ENCODE measurements around the gene ST8SIA6. TPM values are rescaled to one million over a fixed set of nuclear protein-coding genes. Genes with fewer than 3 reads are reported as not detected.

ST8SIA6 gene
- total and polyA plus RNA-seq, 9 of the 15 experiments (the other 6 are each of a cell fraction or from before 2014, with no cell fraction given), result 0.69 to 6.7 (median 5.0) TPM

DNA sequence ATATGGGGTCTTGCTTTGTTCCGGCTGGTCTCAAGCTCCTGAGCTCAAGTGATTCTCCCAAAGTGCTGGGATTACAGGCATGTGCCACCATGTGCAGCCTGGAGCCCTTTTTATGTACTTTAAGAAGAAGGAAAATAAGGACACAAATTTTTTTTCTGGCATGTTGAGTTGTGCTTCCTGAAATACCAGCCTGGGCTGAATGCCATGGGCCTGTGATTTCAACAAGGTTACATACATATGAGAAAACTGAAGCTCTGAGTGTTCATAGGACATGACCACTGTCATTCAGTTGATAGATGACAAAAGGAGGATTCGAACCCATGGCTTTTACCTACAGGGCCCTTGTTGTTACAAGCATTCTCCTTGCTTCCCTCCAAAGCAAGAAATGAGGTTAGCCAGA lies 36.1 kb downstream of the ST8SIA6 start:
- no peak overlapping the region for H3K4me2 ChIP-seq (ENCODE audit: insufficient read depth, low read length)
- WGBS (ENCODE audit: insufficient coverage, low coverage, missing lambda C conversion rate), result 39% methylated on average over 2 of the region's 2 CpGs
- H3K27ac ChIP-seq (ENCODE audit: extremely low read depth, low read depth, low read length), result no peak overlapping the region
- H3K36me3 ChIP-seq (ENCODE audit: control insufficient read depth, insufficient read depth, low read length), result peaks cover 3% of the 10 kb centered on the region; the same call in 2 of the 3 replicates
- in situ Hi-C loops (cut with MboI), result no loop called here
- BruUV-seq (replicated peaks), result no TSS peak
- H3K27me3 ChIP-seq (ENCODE audit: control insufficient read depth in 2 of 2, insufficient read depth in 2 of 2, low read length in 2 of 2), result no peaks in the 10 kb centered on the region
- no peaks in the 10 kb centered on the region for H4K20me1 ChIP-seq (replicated peaks; ENCODE audit: control insufficient read depth, insufficient read depth, low read length)
- no peak for FAIRE-seq
- H3K79me2 ChIP-seq (ENCODE audit: control insufficient read depth, insufficient read depth, low read length), result peaks cover 7% of the 10 kb centered on the region; the same call in 1 of the 3 replicates
- no peak overlapping the region for H3K4me3 ChIP-seq
- peaks cover 11 to 42% of the 10 kb centered on the region in 2 experiments; a peak in 4 of 5 replicates for H3K4me1 ChIP-seq (replicated peaks in 1 of 2; ENCODE audit: control insufficient read depth in 2 of 2, insufficient read depth in 2 of 2, low read length in 2 of 2)
- H3K9me1 ChIP-seq (ENCODE audit: control insufficient read depth, insufficient read depth, low read length), result no peaks in the 10 kb centered on the region
- no peaks in the 10 kb centered on the region for H3K9me3 ChIP-seq (replicated peaks; ENCODE audit: control insufficient read depth, insufficient read depth, low read depth, low read length)
- POLR2A ChIA-PET, result interaction anchor here (0.5 kb wide), 1 partner anchor 84 kb away, joined by 3 read pairs; no protein-coding TSS in a partner anchor
- no peak for DNase-seq (ENCODE audit: extremely low read depth in 1 of 4, low spot score in 3 of 4)
- no peak overlapping the region for H3K9ac ChIP-seq (ENCODE audit: insufficient read depth in 1 of 2, low read depth in 2 of 2, low read length in 2 of 2)
- intact Hi-C loops (cut with micrococcal nuclease), result no loop called here
- no peak for ATAC-seq
- no peak overlapping the region for H2AFZ ChIP-seq (ENCODE audit: low read depth, low read length)
- CTCF ChIA-PET (ENCODE audit: low intra/inter-chr PET ratio), result no interaction called here
- TF ChIP-seq TSC22D4 (tag; IDR thresholded peaks at IDR 0.05) (no peak), CBX5 (IDR thresholded peaks at IDR 0.05; ENCODE audit: borderline replicate concordance, low read depth) (no peak), FOXP1 (CRISPR knock-in tag; IDR thresholded peaks at IDR 0.05) (no peak), MECOM (CRISPR knock-in tag; IDR thresholded peaks at IDR 0.05) (no peak), SMAD3 (CRISPR knock-in tag; conservative IDR thresholded peaks at IDR 0.05) (no peak), TRIM28 (IDR thresholded peaks at IDR 0.05) (no peak), TARDBP (IDR thresholded peaks at IDR 0.05) (no peak), KAT7 (CRISPR knock-in tag; IDR thresholded peaks at IDR 0.05; ENCODE audit: borderline replicate concordance) (no peak), NR3C1 (CRISPR knock-in tag; IDR thresholded peaks at IDR 0.05) (no peak), SIX5 (IDR thresholded peaks at IDR 0.05; ENCODE audit: borderline replicate concordance in 1 of 2, insufficient read depth in 1 of 2, low read depth in 1 of 2, low read length in 2 of 2) (no peak), ZNF165 (CRISPR knock-in tag; IDR thresholded peaks at IDR 0.05; ENCODE audit: borderline replicate concordance) (no peak), EHMT2 (IDR thresholded peaks at IDR 0.05) (no peak), PURB (CRISPR knock-in tag; IDR thresholded peaks at IDR 0.05; ENCODE audit: low read depth) (no peak)
- TF ChIP-seq, protein P1, sequence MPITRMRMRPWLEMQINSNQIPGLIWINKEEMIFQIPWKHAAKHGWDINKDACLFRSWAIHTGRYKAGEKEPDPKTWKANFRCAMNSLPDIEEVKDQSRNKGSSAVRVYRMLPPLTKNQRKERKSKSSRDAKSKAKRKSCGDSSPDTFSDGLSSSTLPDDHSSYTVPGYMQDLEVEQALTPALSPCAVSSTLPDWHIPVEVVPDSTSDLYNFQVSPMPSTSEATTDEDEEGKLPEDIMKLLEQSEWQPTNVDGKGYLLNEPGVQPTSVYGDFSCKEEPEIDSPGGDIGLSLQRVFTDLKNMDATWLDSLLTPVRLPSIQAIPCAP (CRISPR knock-in tag; IDR thresholded peaks at IDR 0.05; ENCODE audit: borderline replicate concordance), result no peak
- TF ChIP-seq, protein P2, sequence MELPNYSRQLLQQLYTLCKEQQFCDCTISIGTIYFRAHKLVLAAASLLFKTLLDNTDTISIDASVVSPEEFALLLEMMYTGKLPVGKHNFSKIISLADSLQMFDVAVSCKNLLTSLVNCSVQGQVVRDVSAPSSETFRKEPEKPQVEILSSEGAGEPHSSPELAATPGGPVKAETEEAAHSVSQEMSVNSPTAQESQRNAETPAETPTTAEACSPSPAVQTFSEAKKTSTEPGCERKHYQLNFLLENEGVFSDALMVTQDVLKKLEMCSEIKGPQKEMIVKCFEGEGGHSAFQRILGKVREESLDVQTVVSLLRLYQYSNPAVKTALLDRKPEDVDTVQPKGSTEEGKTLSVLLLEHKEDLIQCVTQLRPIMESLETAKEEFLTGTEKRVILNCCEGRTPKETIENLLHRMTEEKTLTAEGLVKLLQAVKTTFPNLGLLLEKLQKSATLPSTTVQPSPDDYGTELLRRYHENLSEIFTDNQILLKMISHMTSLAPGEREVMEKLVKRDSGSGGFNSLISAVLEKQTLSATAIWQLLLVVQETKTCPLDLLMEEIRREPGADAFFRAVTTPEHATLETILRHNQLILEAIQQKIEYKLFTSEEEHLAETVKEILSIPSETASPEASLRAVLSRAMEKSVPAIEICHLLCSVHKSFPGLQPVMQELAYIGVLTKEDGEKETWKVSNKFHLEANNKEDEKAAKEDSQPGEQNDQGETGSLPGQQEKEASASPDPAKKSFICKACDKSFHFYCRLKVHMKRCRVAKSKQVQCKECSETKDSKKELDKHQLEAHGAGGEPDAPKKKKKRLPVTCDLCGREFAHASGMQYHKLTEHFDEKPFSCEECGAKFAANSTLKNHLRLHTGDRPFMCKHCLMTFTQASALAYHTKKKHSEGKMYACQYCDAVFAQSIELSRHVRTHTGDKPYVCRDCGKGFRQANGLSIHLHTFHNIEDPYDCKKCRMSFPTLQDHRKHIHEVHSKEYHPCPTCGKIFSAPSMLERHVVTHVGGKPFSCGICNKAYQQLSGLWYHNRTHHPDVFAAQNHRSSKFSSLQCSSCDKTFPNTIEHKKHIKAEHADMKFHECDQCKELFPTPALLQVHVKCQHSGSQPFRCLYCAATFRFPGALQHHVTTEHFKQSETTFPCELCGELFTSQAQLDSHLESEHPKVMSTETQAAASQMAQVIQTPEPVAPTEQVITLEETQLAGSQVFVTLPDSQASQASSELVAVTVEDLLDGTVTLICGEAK (IDR thresholded peaks at IDR 0.05), result no peak
- TF ChIP-seq, protein P2 (CRISPR knock-in tag; IDR thresholded peaks at IDR 0.05), result no peak

Measured in K562 (cell line).